ENCODE results near the gene TRPM1.

GRCh38 chr15:31065824-31066223, 35.7 kb downstream of the TRPM1 start:
- no peak for TF ChIP-seq CTCF (IDR thresholded peaks at IDR 0.05)
- TF ChIP-seq ZFX (IDR thresholded peaks at IDR 0.05; ENCODE audit: borderline replicate concordance), result no peak
